NCI-H187 (cell line): Measurements from ENCODE around the gene MADCAM1.
"Not testable (repeated sequence)": the region's sequence is repeated elsewhere in the genome, so short reads cannot be mapped to it uniquely, and the experiment has no call there.

Experiments used
- DNase-seq, 2 experiments: peaks; one replicate each; lab custom pipeline; 2025; lab: John Stamatoyannopoulos, UW

MADCAM1 gene

GRCh38 chr19:465056-465816 lies 31.1 kb upstream of the MADCAM1 start:
- no peak for DNase-seq

DNA sequence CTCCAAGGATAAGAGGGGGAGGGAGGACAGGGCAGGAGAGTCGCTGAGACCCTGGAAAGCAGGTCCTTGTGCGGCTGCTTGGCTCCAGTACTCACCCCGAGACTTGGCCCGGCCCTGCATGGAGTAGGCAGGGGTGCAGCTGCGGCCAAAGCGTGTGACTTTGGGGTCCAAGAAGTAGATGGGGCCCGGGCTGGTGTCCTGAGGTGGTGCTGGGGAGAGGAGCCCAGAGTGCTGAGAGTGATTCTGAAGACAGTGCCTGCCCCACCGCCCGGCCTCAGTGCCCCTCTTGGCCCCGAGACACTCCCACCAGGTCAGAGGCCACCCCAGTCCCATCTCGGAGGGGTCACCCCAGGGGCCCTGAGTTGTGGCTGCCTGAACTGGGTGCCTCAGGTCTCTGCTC lies 28.7 kb upstream of the MADCAM1 start:
- no peak for DNase-seq

GRCh38 chr19:468587-469256 lies 27.6 kb upstream of the MADCAM1 start:
- DNase-seq: no peak

DNA sequence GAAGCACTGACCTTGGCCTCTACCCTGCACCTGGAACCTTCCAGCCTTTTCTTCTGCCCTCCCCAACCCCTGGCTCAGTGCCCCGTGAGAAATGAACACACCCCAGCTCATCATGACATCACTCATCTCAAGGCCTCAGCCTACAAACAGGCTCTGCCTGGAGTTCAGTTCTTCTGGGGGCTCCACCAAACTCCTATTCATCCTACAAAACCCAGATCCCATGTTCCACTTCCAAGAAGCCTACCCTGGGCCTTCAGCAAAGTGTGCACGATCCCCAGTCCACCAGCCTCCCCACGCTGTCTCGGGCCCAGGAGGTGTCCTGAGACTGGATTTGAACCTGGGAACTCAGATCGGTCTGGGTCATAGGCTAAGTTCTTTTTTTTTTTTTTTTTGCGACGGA lies 26.5 kb upstream of the MADCAM1 start:
- no peak for DNase-seq

- no peak for DNase-seq
Measured at GRCh38 chr19:470701-471100, 25.6 kb upstream of the MADCAM1 start.

GRCh38 chr19:472005-472858 lies 24.1 kb upstream of the MADCAM1 start:
- DNase-seq: no peak

- no peak for DNase-seq
Measured at GRCh38 chr19:474126-475078, 21.9 kb upstream of the MADCAM1 start.

DNA sequence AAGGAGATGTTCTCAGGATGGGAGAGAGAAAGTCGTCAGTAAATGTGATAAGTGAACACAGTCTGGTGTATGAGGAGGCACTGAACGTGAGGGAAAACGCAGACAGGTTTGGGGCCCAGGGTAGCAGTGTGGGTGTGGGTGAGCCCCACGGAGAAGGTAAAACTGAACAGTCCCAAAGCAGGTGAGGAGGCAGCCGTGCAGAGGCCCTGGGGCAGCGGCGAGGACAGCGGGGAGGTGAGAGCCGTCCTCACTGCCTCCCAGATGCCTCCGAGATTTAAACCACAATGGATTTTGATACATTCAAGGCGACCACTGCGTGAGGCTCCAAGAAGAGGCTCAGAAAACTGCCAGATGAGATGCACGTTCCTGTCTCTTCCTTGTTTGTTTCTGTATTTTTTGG lies 20.9 kb upstream of the MADCAM1 start:
- no peak for DNase-seq

- no peak for DNase-seq
Measured at GRCh38 chr19:478236-478903, 17.9 kb upstream of the MADCAM1 start.

DNA sequence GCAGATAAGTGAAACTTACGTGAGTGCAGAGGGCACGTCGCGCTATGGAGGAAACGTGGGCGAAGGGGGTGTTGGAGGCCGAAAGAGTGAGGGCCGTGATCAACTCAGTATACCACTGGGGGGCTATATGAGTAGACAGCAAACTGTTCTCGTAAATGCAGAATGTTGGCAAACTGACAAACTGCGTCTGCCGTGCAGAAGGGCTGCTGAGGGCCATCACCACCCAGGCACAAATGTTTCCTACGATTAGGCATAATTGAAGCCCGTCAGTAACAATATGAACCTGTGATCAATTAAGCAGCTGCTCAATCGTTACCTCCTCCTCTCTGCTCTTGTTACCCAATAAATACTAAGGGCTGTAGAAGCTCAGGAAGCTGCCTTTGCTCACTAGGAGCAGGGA lies 17.3 kb upstream of the MADCAM1 start:
- no peak for DNase-seq

- DNase-seq: no peak
Measured at GRCh38 chr19:480016-480855, 16.1 kb upstream of the MADCAM1 start.

GRCh38 chr19:481100-481499 lies 15.2 kb upstream of the MADCAM1 start:
- not testable (repeated sequence) for DNase-seq

DNA sequence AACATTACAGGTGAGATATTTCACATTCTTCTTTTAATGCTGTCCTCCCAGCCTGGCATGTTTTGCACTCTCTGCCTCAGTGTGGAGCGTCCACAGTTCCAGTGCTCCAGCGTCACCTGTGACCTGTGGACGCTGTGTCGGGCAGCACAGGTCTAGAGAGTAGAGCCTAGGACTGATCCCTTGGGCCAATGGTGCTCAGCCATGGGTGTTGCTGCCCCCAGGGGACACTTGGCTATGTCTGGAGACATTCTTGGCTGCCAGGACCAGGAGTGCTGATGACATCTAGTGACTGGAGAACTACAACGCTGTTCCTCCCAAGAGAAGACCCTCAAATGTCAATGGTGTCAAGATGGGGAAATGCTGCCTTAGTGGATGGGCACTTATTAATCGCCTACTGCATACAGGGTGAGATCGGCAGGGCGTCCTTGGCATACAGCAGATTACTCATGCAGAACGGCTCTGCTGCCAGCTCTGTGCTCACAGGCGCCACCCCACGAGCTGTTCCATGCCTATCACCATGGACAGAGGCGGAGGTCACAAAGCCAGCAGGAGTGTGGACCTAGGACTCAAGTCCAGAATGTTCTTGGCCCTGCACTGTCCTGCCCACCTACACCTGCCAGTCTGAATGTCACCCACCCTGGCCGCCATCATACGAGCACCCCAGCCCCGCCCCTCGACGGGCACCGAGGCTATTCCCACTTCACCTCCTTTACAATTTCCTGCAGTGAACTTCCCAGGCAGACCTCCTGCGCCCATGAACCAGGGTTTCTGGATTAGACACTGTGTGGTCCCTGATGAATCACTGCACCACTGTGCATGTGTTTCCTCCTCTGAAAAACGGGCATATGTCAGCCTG lies 13.9 kb upstream of the MADCAM1 start:
- no peak for DNase-seq

GRCh38 chr19:483332-484072 lies 12.8 kb upstream of the MADCAM1 start:
- DNase-seq: no peak

GRCh38 chr19:484494-484893 lies 11.8 kb upstream of the MADCAM1 start:
- no peak for DNase-seq

GRCh38 chr19:485077-485476 lies 11.2 kb upstream of the MADCAM1 start:
- peak in 1 of 2 experiments; percentile 39 for DNase-seq

DNA sequence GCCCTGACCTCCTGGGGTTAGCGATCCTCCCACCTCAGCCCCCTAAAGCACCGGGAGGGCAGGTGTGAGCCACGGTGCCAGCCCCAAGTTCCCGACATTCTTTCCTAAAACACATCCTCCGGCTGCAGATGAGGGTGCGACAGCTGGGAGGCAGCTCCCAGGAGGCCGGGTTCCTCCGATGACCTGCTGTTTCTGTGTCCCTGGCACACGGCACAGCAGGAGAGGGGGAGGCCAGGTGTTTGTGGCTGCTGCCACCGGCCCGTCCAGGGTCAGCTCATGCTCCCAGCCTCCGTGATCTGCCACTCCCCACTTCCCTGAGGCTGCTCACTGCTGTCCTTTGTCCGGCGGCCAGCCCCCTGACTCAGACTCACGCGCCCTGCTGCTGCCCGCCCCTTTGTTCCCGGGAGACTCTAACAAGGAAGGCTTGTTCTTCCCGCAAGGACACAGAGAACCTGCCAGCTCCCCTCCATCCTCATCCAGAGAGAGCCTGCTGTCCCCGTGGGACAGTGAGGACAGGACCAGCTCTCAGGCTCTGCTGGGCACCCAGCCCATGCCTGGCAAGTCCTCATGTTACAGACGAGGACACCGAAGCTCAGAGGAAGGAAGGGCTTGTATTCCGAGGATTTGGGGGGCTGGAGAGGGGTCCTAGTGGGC lies 10.6 kb upstream of the MADCAM1 start:
- no peak for DNase-seq
